SK-N-SH treated with all-trans-retinoic acid at 6 μM for 48 hours (cell line): Measurements from ENCODE around the gene JOSD1.

Source experiments
- BACH2 ChIP-seq: fragments of 250-450 bp; sonication (Bioruptor Pico); IDR thresholded peaks from 2 replicates; pipeline ENCODE4 v1.9.0; 2021; ENCODE audit warnings: mild to moderate bottlenecking, borderline replicate concordance
- PPARA ChIP-seq: fragments of 250-450 bp; sonication (Bioruptor Pico); IDR thresholded peaks from 2 replicates; pipeline ENCODE4 v1.5.0; 2020; ENCODE audit warnings: mild to moderate bottlenecking, borderline replicate concordance
- RARB ChIP-seq: fragments of 250-450 bp; sonication (Bioruptor Pico); IDR thresholded peaks from 2 replicates; pipeline ENCODE4 v1.8.0; 2021; ENCODE audit warnings: mild to moderate bottlenecking, moderate library complexity

- TF ChIP-seq PPARA (CRISPR knock-in tag) (no peak), BACH2 (CRISPR knock-in tag) (no peak), RARB (CRISPR knock-in tag) (no peak)
These were observed 10.1 kb upstream of the JOSD1 start for GRCh38 chr22:38710866-38711265.
